K562 (cell line): Measurements from ENCODE around the gene TNFRSF18. TPM values are rescaled to one million over a fixed set of nuclear protein-coding genes. Genes with fewer than 3 reads are reported as not detected.
"Not testable (repeated sequence)": the region's sequence is repeated elsewhere in the genome, so short reads cannot be mapped to it uniquely, and the experiment has no call there.

Source experiments
- ATAC-seq: fragments of 200-7000 bp; cut with Tn5 transposase; 3 replicates; pipeline ENCODE4 v1.9.1; 2020; ENCODE audit warnings: moderate library complexity
- BruUV-seq: library from RNA; stranded (reverse); fragments of 400-500 nt; replicated peaks from 2 replicates; lab custom pipeline; 2021; lab: Mats Ljungman, UMichigan
- CTCF ChIA-PET: fragments of 300-600 bp; formaldehyde crosslinking; extraction: SDS; loops from one replicate; lab custom pipeline; 2021; ENCODE audit warnings: low intra/inter-chr PET ratio; lab: Yijun Ruan, JAX
- POLR2A ChIA-PET: fragments of 300-600, 350-650 bp; sonication (Branson Sonifier 250); formaldehyde crosslinking; extraction: SDS; loops from one replicate; lab custom pipeline; 2021; ENCODE audit warnings: antibody characterized with exemption, inconsistent platforms; lab: Yijun Ruan, JAX
- DNase-seq, 4 experiments: peaks; one replicate each; pipeline versions ENCODE4 v3.0.0 to v3.0.0-alpha.2; 2011 to 2018; ENCODE audit warnings: low spot score in 3 of 4, mixed read lengths in 3 of 4; ENCODE audit errors: extremely low read depth in 1 of 4
- FAIRE-seq: peaks from 2 replicates; lab custom pipeline; 2011; peaks lifted over from hg19 to GRCh38; lab: Jason Lieb, UNC
- H2AFZ ChIP-seq: 2 replicates; pipeline ENCODE4 v1.6.0; 2011; ENCODE audit warnings: low read depth, low read length, control low read depth, inconsistent platforms
- H3K27ac ChIP-seq: fragments of 200-600 bp; 3 replicates; pipeline ENCODE4 v1.8.0; 2011; ENCODE audit warnings: low read depth, mild to moderate bottlenecking, control low read depth, inconsistent platforms, low read length, moderate library complexity, mixed read lengths; ENCODE audit errors: extremely low read depth
- H3K27me3 ChIP-seq, 2 experiments: fragments of 300-600 bp in 1 of 2; 2 replicates in 1 of 2; 3 replicates in 1 of 2; pipeline versions ENCODE4 v1.6.0 to v1.8.0; 2011; ENCODE audit warnings: inconsistent platforms in 2 of 2, low read length in 2 of 2, mild to moderate bottlenecking in 1 of 2, mixed read lengths in 1 of 2, moderate library complexity in 1 of 2; ENCODE audit not compliant: control insufficient read depth in 2 of 2, insufficient read depth in 2 of 2
- H3K36me3 ChIP-seq: fragments of 300-600 bp; 3 replicates; pipeline ENCODE4 v1.8.0; 2011; ENCODE audit warnings: mild to moderate bottlenecking, low read length, inconsistent platforms; ENCODE audit not compliant: control insufficient read depth, insufficient read depth
- H3K4me1 ChIP-seq, 2 experiments: fragments of 200-600 bp in 1 of 2; replicated peaks in 1 of 2; 2 replicates in 1 of 2; 3 replicates in 1 of 2; pipeline versions ENCODE4 v1.5.1 to v1.8.0; 2011; ENCODE audit warnings: inconsistent platforms in 2 of 2, low read length in 2 of 2, mild to moderate bottlenecking in 1 of 2, mixed read lengths in 1 of 2, moderate library complexity in 1 of 2; ENCODE audit not compliant: control insufficient read depth in 2 of 2, insufficient read depth in 2 of 2
- H3K4me2 ChIP-seq: 2 replicates; pipeline ENCODE4 v1.6.1; 2011; ENCODE audit warnings: low read length, control low read depth, inconsistent platforms, mixed read lengths; ENCODE audit not compliant: insufficient read depth
- H3K4me3 ChIP-seq: fragments of 200-600 bp; sonication (generic), shearing (Covaris generic); 2 replicates; pipeline ENCODE4 v1.5.1; 2016; ENCODE audit warnings: control low read depth, inconsistent platforms
- H3K79me2 ChIP-seq: fragments of 200-600 bp; 3 replicates; pipeline ENCODE4 v1.8.0; 2011; ENCODE audit warnings: low read length, inconsistent platforms; ENCODE audit not compliant: control insufficient read depth, insufficient read depth
- H3K9ac ChIP-seq, 2 experiments: 2 replicates each; pipeline versions ENCODE4 v1.6.0 to v1.6.1; 2011; ENCODE audit warnings: low read depth in 2 of 2, low read length in 2 of 2, control low read depth in 1 of 2, inconsistent platforms in 1 of 2, mild to moderate bottlenecking in 1 of 2, mixed read lengths in 1 of 2; ENCODE audit not compliant: insufficient read depth in 1 of 2
- H3K9me1 ChIP-seq: one replicate; pipeline ENCODE4 v1.6.0; 2011; ENCODE audit warnings: inconsistent platforms, mild to moderate bottlenecking, low read length, moderate library complexity; ENCODE audit not compliant: control insufficient read depth, insufficient read depth
- H3K9me3 ChIP-seq: replicated peaks from 2 replicates; pipeline ENCODE4 v1.5.1; 2011; ENCODE audit warnings: low read depth, low read length, inconsistent platforms; ENCODE audit not compliant: control insufficient read depth, insufficient read depth
- H4K20me1 ChIP-seq: replicated peaks from 2 replicates; pipeline ENCODE4 v1.6.1; 2011; ENCODE audit warnings: low read length, inconsistent platforms, mixed read lengths; ENCODE audit not compliant: control insufficient read depth, insufficient read depth
- FIP1L1 ChIP-seq: fragments of 200-400 bp; formaldehyde crosslinking; IDR thresholded peaks from 2 replicates; pipeline ENCODE4 v1.6.1; 2018; ENCODE audit warnings: mild to moderate bottlenecking, low read depth, low read length; ENCODE audit not compliant: poor library complexity, severe bottlenecking
- FOXA1 ChIP-seq: fragments of 450-650 bp; IDR thresholded peaks from 2 replicates; pipeline ENCODE4 v1.6.1; 2016; ENCODE audit warnings: mild to moderate bottlenecking, borderline replicate concordance
- NFATC3 ChIP-seq: fragments of 450-650 bp; IDR thresholded peaks from 2 replicates; pipeline ENCODE4 v1.6.1; 2017; ENCODE audit warnings: mild to moderate bottlenecking
- NFRKB ChIP-seq: fragments of 450-650 bp; IDR thresholded peaks from 2 replicates; pipeline ENCODE4 v1.6.1; 2016; ENCODE audit warnings: low read depth
- POLR2G ChIP-seq: fragments of 200-400 bp; formaldehyde crosslinking; IDR thresholded peaks from 2 replicates; pipeline ENCODE4 v1.6.1; 2017; ENCODE audit warnings: low read depth, mild to moderate bottlenecking, antibody characterized with exemption, low read length, moderate library complexity
- RAD51 ChIP-seq: fragments of 450-650 bp; IDR thresholded peaks from 2 replicates; pipeline ENCODE4 v1.7.1; 2016; ENCODE audit warnings: low read depth, mild to moderate bottlenecking, borderline replicate concordance
- STAG1 ChIP-seq: sonication (generic); formaldehyde crosslinking; IDR thresholded peaks from 2 replicates; pipeline ENCODE4 v1.5.0; 2020; ENCODE audit warnings: missing genetic modification reagents, borderline replicate concordance
- ZNF146 ChIP-seq: IDR thresholded peaks from one replicate; pipeline ENCODE4 v1.6.1; 2018; ENCODE audit warnings: missing compliant biosample characterization; ENCODE audit not compliant: unreplicated experiment
- ZNF175 ChIP-seq: fragments of 200-800 bp; sonication (Bioruptor generic); IDR thresholded peaks from 2 replicates; pipeline ENCODE4 v1.6.1; 2016; ENCODE audit warnings: low read depth, mild to moderate bottlenecking, missing genetic modification characterization, missing compliant biosample characterization
- WGBS: fragments of 100-300 bp; shearing (Covaris generic); methylation state at CpG from one replicate; pipeline ENCODE4 v1.1.6; 2016; ENCODE audit warnings: low coverage, mixed read lengths; ENCODE audit not compliant: insufficient coverage; ENCODE audit errors: missing lambda C conversion rate; 5-methylcytosine and 5-hydroxymethylcytosine counted together
- in situ Hi-C: fragments of 300-500 bp; cut with MboI; formaldehyde crosslinking; loops from 4 replicates; pipeline ENCODE4 v1.15.0; 2018; ENCODE audit warnings: inconsistent platforms, mixed read lengths
- intact Hi-C: fragments of 100-400 bp; cut with micrococcal nuclease; formaldehyde crosslinking; loops from 2 replicates; pipeline ENCODE4 v1.14.2; 2022
- polyA plus RNA-seq, 8 experiments: library from polyadenylated mRNA; depleted of rRNA in 4 of 8; stranded (reverse) in 5 of 8; unstranded in 3 of 8; fragments of >200 nt; fragmentation: Nextera tagmentation in 2 of 8; fragmentation: Illumina TruSeq in 1 of 8; extraction: Ambion mirVana in 2 of 8; extraction: Trizol in 1 of 8; gene quantifications; 2 replicates each; pipeline versions ENCODE4 v1.2.1 to v1.2.3, GENCODE V29; 2011 to 2014; ENCODE audit warnings: inconsistent platforms in 1 of 8, missing spikeins in 1 of 8
- total RNA-seq, 7 experiments: library from RNA; depleted of rRNA in 6 of 7; stranded (reverse); fragments of >200 nt in 6 of 7; fragmentation: Illumina TruSeq in 2 of 7; extraction: Trizol in 2 of 7; gene quantifications; 2 replicates each; pipeline versions ENCODE4 v1.2.1 to v1.2.3, GENCODE V29; 2011 to 2021; ENCODE audit warnings: low replicate concordance in 1 of 7
- TF ChIP-seq, protein P1 (sequence below): sonication (generic); formaldehyde crosslinking; IDR thresholded peaks from 2 replicates; pipeline ENCODE4 v1.8.0; 2022; ENCODE audit warnings: mild to moderate bottlenecking, missing genetic modification reagents

TNFRSF18 gene
- total and polyA plus RNA-seq, 9 of the 15 experiments (the other 6 are each of a cell fraction or from before 2014, with no cell fraction given), result 0.24 to 0.27 TPM; not detected in 7

- intact Hi-C loops, H3K9me1 ChIP-seq, H3K4me2 ChIP-seq, H3K27ac ChIP-seq, H3K4me3 ChIP-seq, H3K9me3 ChIP-seq, DNase-seq, ATAC-seq, FAIRE-seq, in situ Hi-C loops, POLR2A ChIA-PET, CTCF ChIA-PET, BruUV-seq, H2AFZ ChIP-seq, H3K27me3 ChIP-seq, H4K20me1 ChIP-seq, H3K79me2 ChIP-seq: not testable (repeated sequence)
- WGBS, result 81% methylated on average over 19 of the region's 21 CpGs
- peaks cover 0 to 53% of the 10 kb centered on the region in 2 experiments; a peak in 3 of 5 replicates for H3K4me1 ChIP-seq
- 0 out of 2 replicates have a peak, but pooled peaks have one; percentile 13 for TF ChIP-seq STAG1 (CRISPR knock-in tag)
- H3K36me3 ChIP-seq, result peaks cover 14% of the 10 kb centered on the region; the same call in 1 of the 3 replicates
- 0 out of 4 replicates have a peak overlapping the region, but pooled peaks of 1 of the 2 experiments have one; percentile 35 for H3K9ac ChIP-seq
Measured at GRCh38 chr1:1248009-1248913, 41.9 kb upstream of the TNFRSF18 start.

DNA sequence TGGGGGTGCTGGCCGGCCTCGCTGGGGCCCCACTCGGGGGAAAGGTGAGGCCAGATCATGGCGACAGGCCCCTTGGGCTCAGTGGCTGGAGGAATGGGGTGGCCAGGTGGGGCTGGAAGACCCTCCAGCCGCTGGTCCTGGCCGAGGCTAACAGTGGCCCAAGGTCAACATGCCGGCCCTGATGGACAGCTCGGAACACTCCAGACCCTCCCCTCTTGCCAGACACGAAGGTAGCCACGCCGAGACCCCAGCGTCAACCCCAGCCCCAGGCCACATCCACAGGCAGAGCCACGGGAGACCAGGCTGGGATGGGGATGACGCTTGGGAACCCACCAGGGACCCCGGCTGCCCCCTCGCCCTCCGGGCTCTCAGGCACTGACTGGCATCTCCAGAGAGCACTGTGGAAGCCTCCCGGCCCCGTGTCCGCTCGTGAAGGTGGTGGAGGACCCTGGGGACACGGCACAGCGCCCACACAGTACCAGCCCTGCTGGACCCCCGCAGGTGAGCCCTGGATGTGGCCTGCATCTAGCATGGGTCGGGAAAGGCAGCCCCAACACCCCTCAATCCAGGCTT is 41.0 kb upstream of the TNFRSF18 start:
- Histone ChIP-seq H3K27me3 (no peaks in the 10 kb centered on the region), H3K4me1 (peaks cover 0 to 57% of the 10 kb centered on the region in 2 experiments; a peak in 3 of 5 replicates), H3K9me1 (no peaks in the 10 kb centered on the region), H2AFZ (no peak overlapping the region), H4K20me1 (no peaks in the 10 kb centered on the region), H3K4me3 (no peak overlapping the region), H3K9ac (peak overlapping the region in 1 of 2 experiments; percentile 20; a peak in 1 of 4 replicates), H3K4me2 (no peak overlapping the region), H3K36me3 (peaks cover 7% of the 10 kb centered on the region; the same call in 1 of the 3 replicates), H3K27ac (no peak overlapping the region), H3K79me2 (no peaks in the 10 kb centered on the region), H3K9me3 (no peaks in the 10 kb centered on the region)
- ATAC-seq (no peak), DNase-seq (no peak), FAIRE-seq (no peak)
- in situ Hi-C loops (no loop called here), intact Hi-C loops (no loop called here)
- BruUV-seq, result no TSS peak
- POLR2A ChIA-PET, result interaction anchor here (0.6 kb wide), 1 partner anchor 89 kb away, joined by 4 read pairs; no protein-coding TSS in a partner anchor
- CTCF ChIA-PET, result no interaction called here
- 75% methylated on average over 24 of the region's 25 CpGs for WGBS
- no peak for TF ChIP-seq ZNF175 (CRISPR knock-in tag)
- TF ChIP-seq RAD51, result no peak
- TF ChIP-seq FIP1L1, result peak; percentile 21
- TF ChIP-seq POLR2G, result peak; percentile 28
- TF ChIP-seq, protein P1, sequence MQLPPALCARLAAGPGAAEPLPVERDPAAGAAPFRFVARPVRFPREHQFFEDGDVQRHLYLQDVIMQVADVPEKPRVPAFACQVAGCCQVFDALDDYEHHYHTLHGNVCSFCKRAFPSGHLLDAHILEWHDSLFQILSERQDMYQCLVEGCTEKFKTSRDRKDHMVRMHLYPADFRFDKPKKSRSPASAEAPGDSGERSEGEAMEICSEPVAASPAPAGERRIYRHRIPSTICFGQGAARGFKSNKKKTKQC (CRISPR knock-in tag), result no peak
- no peak for TF ChIP-seq FOXA1
- TF ChIP-seq ZNF146 (CRISPR knock-in tag), result no peak
- no peak for TF ChIP-seq NFRKB
- TF ChIP-seq NFATC3, result no peak
